ENCODE data around the gene ZMYND12.

GRCh38 chr1:42420911-42421585, 34.8 kb downstream of the ZMYND12 start:
- no peak for TF ChIP-seq POLR2A (IDR thresholded peaks at IDR 0.05; ENCODE audit: low read length)
- no peak for TF ChIP-seq GATA1 (IDR thresholded peaks at IDR 0.05; ENCODE audit: low read depth, low read length)
